Caco-2 (cell line): ENCODE data around the gene CCDC97. TPM values are rescaled to one million over a fixed set of nuclear protein-coding genes. Genes with fewer than 3 reads are reported as not detected.
"Not testable (repeated sequence)": the region's sequence is repeated elsewhere in the genome, so short reads cannot be mapped to it uniquely, and the experiment has no call there.

Source experiments
- BruUV-seq: library from RNA; stranded (reverse); fragments of 400-500 nt; replicated peaks from 2 replicates; lab custom pipeline; 2021; lab: Mats Ljungman, UMichigan
- CTCF ChIA-PET: fragments of 300-600 bp; sonication (Branson Sonifier 250); formaldehyde crosslinking; loops from one replicate; lab custom pipeline; 2022; ENCODE audit warnings: antibody characterized with exemption; lab: Charles Lee
- POLR2A ChIA-PET: fragments of 300-600 bp; sonication (Branson Sonifier 250); formaldehyde crosslinking; loops from one replicate; lab custom pipeline; 2022; ENCODE audit warnings: antibody characterized with exemption; lab: Charles Lee
- DNase-seq, 2 experiments: peaks; one replicate each; pipeline versions ENCODE4 v3.0.0 to v3.0.0-alpha.2; 2020 to 2022
- H3K27me3 ChIP-seq: replicated peaks from 2 replicates; pipeline ENCODE4 v1.6.0; 2011; ENCODE audit warnings: low read length; ENCODE audit not compliant: control insufficient read depth, insufficient read depth
- H3K36me3 ChIP-seq: 2 replicates; pipeline ENCODE4 v1.5.1; 2011; ENCODE audit warnings: low read length; ENCODE audit not compliant: control insufficient read depth, insufficient read depth
- H3K4me1 ChIP-seq: fragments of 250-450 bp; sonication (Bioruptor Pico); 2 replicates; pipeline ENCODE4 v1.5.1; 2020; ENCODE audit warnings: mild to moderate bottlenecking
- H3K4me3 ChIP-seq: 2 replicates; pipeline ENCODE4 v1.5.1; 2011; ENCODE audit warnings: low read depth, mild to moderate bottlenecking, control low read depth, low read length
- H3K9me3 ChIP-seq: fragments of 250-450 bp; sonication (Bioruptor Pico); 2 replicates; pipeline ENCODE4 v1.5.1; 2020; ENCODE audit warnings: mild to moderate bottlenecking, moderate library complexity
- H3K27ac Mint-ChIP-seq: one replicate; pipeline ENCODE4 v1.8.0; 2022; ENCODE audit warnings: mixed read lengths; ENCODE audit not compliant: unreplicated experiment
- H3K27me3 Mint-ChIP-seq: one replicate; pipeline ENCODE4 v1.8.0; 2022; ENCODE audit warnings: mixed read lengths; ENCODE audit not compliant: insufficient read depth, unreplicated experiment
- H3K36me3 Mint-ChIP-seq: one replicate; pipeline ENCODE4 v1.8.0; 2022; ENCODE audit warnings: mild to moderate bottlenecking, mixed read lengths; ENCODE audit not compliant: insufficient read depth, unreplicated experiment
- H3K4me1 Mint-ChIP-seq: one replicate; pipeline ENCODE4 v1.8.0; 2022; ENCODE audit warnings: low read depth, mixed read lengths; ENCODE audit not compliant: unreplicated experiment
- H3K4me3 Mint-ChIP-seq: one replicate; pipeline ENCODE4 v1.8.0; 2022; ENCODE audit warnings: mild to moderate bottlenecking, moderate library complexity, mixed read lengths; ENCODE audit not compliant: unreplicated experiment
- H3K9me3 Mint-ChIP-seq: one replicate; pipeline ENCODE4 v1.8.0; 2022; ENCODE audit warnings: mixed read lengths; ENCODE audit not compliant: unreplicated experiment
- intact Hi-C: fragments of 100-400 bp; cut with micrococcal nuclease; formaldehyde crosslinking; loops from one replicate; pipeline ENCODE4 v1.10.0; 2022; ENCODE audit not compliant: unreplicated experiment
- total RNA-seq: library from RNA; stranded (reverse); gene quantifications from 2 replicates; pipeline ENCODE4 v1.2.3, GENCODE V29; 2022
- TF ChIP-seq, protein P1 (sequence below), 2 experiments: fragments of 200-600 bp in 1 of 2; IDR thresholded peaks; 1 replicate in 1 of 2; 2 replicates in 1 of 2; pipeline versions ENCODE4 v1.5.1 to v1.8.0; 2011 to 2022; ENCODE audit warnings: antibody characterized with exemption in 1 of 2, control low read depth in 1 of 2, inconsistent platforms in 1 of 2, low read depth in 1 of 2, low read length in 1 of 2, mild to moderate bottlenecking in 1 of 2, moderate library complexity in 1 of 2; ENCODE audit not compliant: insufficient read depth in 1 of 2, severe bottlenecking in 1 of 2, unreplicated experiment in 1 of 2

Gene CCDC97
- total RNA-seq, 1 experiment from 2014 or later, result 47.1 TPM

DNA sequence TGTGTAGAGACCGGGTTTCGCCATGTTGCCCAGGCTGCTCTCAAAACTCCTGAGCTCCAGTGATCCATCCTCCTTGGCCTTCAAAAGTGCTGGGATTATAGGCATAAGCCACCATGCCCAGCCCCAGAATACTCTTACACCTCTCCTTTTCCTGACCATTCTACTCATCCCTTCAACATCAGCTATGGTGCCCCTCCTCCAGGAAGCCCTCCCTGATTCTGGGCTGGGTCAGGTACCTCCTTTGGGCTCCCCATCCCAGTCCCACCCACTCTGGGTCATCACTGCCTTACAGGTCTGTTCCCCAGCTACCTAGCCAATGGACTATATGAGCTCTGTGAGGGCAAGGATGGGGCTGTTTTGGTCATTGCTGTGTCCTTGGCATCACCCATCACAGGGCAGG lies 34.2 kb downstream of the CCDC97 start:
- no peaks in the 10 kb centered on the region for H3K9me3 ChIP-seq
- Mint-ChIP-seq H3K27me3 (no peaks in the 10 kb centered on the region), H3K4me3 (no peak overlapping the region), H3K27ac (no peak overlapping the region), H3K4me1 (no peaks in the 10 kb centered on the region), H3K9me3 (no peaks in the 10 kb centered on the region), H3K36me3 (peaks cover 13% of the 10 kb centered on the region)
- TF ChIP-seq, protein P1, sequence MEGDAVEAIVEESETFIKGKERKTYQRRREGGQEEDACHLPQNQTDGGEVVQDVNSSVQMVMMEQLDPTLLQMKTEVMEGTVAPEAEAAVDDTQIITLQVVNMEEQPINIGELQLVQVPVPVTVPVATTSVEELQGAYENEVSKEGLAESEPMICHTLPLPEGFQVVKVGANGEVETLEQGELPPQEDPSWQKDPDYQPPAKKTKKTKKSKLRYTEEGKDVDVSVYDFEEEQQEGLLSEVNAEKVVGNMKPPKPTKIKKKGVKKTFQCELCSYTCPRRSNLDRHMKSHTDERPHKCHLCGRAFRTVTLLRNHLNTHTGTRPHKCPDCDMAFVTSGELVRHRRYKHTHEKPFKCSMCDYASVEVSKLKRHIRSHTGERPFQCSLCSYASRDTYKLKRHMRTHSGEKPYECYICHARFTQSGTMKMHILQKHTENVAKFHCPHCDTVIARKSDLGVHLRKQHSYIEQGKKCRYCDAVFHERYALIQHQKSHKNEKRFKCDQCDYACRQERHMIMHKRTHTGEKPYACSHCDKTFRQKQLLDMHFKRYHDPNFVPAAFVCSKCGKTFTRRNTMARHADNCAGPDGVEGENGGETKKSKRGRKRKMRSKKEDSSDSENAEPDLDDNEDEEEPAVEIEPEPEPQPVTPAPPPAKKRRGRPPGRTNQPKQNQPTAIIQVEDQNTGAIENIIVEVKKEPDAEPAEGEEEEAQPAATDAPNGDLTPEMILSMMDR (IDR thresholded peaks at IDR 0.05; ENCODE audit: insufficient read depth in 1 of 2, low read depth in 1 of 2, low read length in 1 of 2, severe bottlenecking in 1 of 2, unreplicated experiment in 1 of 2), result no peak
- no TSS peak for BruUV-seq
- H3K36me3 ChIP-seq, result no peaks in the 10 kb centered on the region
- CTCF ChIA-PET, result no interaction called here
- POLR2A ChIA-PET, result no interaction called here
- H3K4me3 ChIP-seq, result no peak overlapping the region
- no peaks in the 10 kb centered on the region for H3K4me1 ChIP-seq
- H3K27me3 ChIP-seq, result no peaks in the 10 kb centered on the region
- intact Hi-C loops, result loop anchor here (10.0 kb wide), 1 partner anchor 221 kb away; no protein-coding TSS in a partner anchor
- DNase-seq, result no peak

DNA sequence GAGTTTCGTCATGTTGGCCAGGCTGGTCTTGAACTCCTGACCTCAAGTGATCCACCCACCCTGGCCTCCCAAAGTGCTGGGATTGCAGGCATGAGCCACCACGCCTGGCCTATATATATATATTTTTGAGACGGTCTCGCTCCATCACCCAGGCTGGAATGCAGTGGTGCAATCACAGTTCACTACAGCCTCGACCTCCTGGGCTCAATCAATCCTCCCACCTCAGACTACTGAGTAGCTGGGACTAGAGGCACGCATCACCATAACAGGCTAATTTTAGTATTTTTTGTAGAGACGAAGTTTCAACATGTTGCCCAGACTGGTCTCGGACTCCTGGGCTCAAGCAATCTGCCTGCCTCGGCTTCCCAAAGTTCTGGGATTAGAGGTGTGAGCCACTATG lies 36.9 kb downstream of the CCDC97 start:
- peaks cover 11% of the 10 kb centered on the region for H3K4me1 Mint-ChIP-seq
- H3K4me1 ChIP-seq, BruUV-seq, H3K27me3 Mint-ChIP-seq, H3K4me3 ChIP-seq, H3K9me3 Mint-ChIP-seq, H3K27ac Mint-ChIP-seq, DNase-seq, H3K9me3 ChIP-seq, H3K4me3 Mint-ChIP-seq, H3K36me3 ChIP-seq, H3K36me3 Mint-ChIP-seq, H3K27me3 ChIP-seq, POLR2A ChIA-PET: not testable (repeated sequence)
- CTCF ChIA-PET, result interaction anchor here (0.9 kb wide), 1 partner anchor 93 kb away, joined by 4 read pairs; no protein-coding TSS in a partner anchor
- intact Hi-C loops, result loop anchor here (10.0 kb wide), 1 partner anchor 218 kb away; no protein-coding TSS in a partner anchor

DNA sequence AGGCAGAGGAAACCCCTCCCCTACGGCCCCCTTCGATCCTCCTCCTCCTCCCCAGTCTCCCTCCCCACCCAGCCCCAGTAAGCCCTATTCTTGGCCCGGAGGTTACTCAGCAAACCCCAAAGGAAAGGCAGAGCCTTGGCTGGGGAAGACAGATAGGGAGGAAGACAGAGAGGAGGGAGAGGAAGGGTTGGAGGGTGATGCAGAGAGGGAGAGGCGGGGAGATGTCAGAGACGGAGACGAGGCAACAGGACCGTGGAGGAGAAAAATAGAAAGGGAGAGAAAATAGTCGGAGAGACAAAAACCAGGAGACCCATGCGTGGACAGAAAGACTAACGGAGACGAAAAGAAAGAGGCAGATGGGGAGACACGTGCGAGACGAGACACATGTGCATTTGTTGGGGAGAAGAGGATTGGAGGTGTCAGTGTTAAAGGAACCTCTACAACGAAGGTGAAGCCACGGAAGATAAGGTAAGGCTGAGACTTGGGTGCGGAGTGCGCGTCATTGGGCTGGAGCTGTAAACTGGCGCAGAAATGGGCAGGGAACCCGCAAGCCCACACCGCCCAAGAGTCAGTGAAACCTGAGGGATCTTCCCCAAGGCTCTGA lies 40.9 kb downstream of the CCDC97 start:
- Histone ChIP-seq H3K4me1 (peaks cover 4% of the 10 kb centered on the region; the same call in 1 of the 2 replicates), H3K27me3 (no peaks in the 10 kb centered on the region; the same call in 1 of the 2 replicates), H3K9me3 (no peaks in the 10 kb centered on the region), H3K4me3 (peak overlapping the region; percentile 73), H3K36me3 (no peaks in the 10 kb centered on the region)
- no TSS peak for BruUV-seq
- ChIA-PET CTCF (interaction anchor here (0.6 kb wide), 1 partner anchor 734 kb away, joined by 4 read pairs; no protein-coding TSS in a partner anchor), POLR2A (interaction anchor here (1.1 kb wide), 1 partner anchor 13 kb away, joined by 5 read pairs; the partner anchor contains the start of gene B9D2)
- peak overlapping the region; percentile 83 for H3K4me3 Mint-ChIP-seq
- intact Hi-C loops, result no loop called here
- H3K27ac Mint-ChIP-seq, result peak overlapping the region; percentile 4
- no peaks in the 10 kb centered on the region for H3K9me3 Mint-ChIP-seq
- DNase-seq, result no peak
- H3K36me3 Mint-ChIP-seq, result peaks cover 16% of the 10 kb centered on the region
- TF ChIP-seq, protein P1 (IDR thresholded peaks at IDR 0.05; ENCODE audit: insufficient read depth in 1 of 2, low read depth in 1 of 2, low read length in 1 of 2, severe bottlenecking in 1 of 2, unreplicated experiment in 1 of 2), result no peak
- H3K4me1 Mint-ChIP-seq, result peaks cover 24% of the 10 kb centered on the region
- H3K27me3 Mint-ChIP-seq, result peaks cover 11% of the 10 kb centered on the region
